ENCODE results near the gene WHRN.
A peak's percentile ranks its signal among the peaks of the same experiment; 100 is the strongest.

Gene WHRN

GRCh38 chr9:114513959-114514267 is 8.6 kb upstream of the WHRN start:
- DNase-seq (ENCODE audit: low spot score): no peak

- no peak for DNase-seq (ENCODE audit: low spot score)
Observed at GRCh38 chr9:114513055-114513958, 8.0 kb upstream of the WHRN start.

GRCh38 chr9:114511978-114512874 is 7.0 kb upstream of the WHRN start:
- peak; percentile 47 for DNase-seq (ENCODE audit: low spot score)

GRCh38 chr9:114507726-114508125 is 2.5 kb upstream of the WHRN start:
- DNase-seq (ENCODE audit: low spot score): peak; percentile 57

- DNase-seq (ENCODE audit: low spot score): no peak
Observed at GRCh38 chr9:114506082-114506390, 763 bp upstream of the WHRN start.

- DNase-seq (ENCODE audit: low spot score): peak; percentile 83
Observed at GRCh38 chr9:114504341-114505186, 709 bp downstream of the WHRN start.

- DNase-seq (ENCODE audit: low spot score): peak; percentile 46
Observed at GRCh38 chr9:114503522-114504340, 1.5 kb downstream of the WHRN start.

GRCh38 chr9:114503009-114503408 is 2.3 kb downstream of the WHRN start:
- no peak for DNase-seq (ENCODE audit: low spot score)

GRCh38 chr9:114501796-114502682 is 3.2 kb downstream of the WHRN start:
- DNase-seq (ENCODE audit: low spot score): peak; percentile 71

GRCh38 chr9:114500697-114501292 is 4.5 kb downstream of the WHRN start:
- no peak for DNase-seq (ENCODE audit: low spot score)

- DNase-seq (ENCODE audit: low spot score): no peak
Observed at GRCh38 chr9:114499941-114500696, 5.2 kb downstream of the WHRN start.

- no peak for DNase-seq (ENCODE audit: low spot score)
Observed at GRCh38 chr9:114499528-114499927, 5.7 kb downstream of the WHRN start.

GRCh38 chr9:114497727-114498382 is 7.4 kb downstream of the WHRN start:
- DNase-seq (ENCODE audit: low spot score): no peak

GRCh38 chr9:114497236-114497635 is 8.0 kb downstream of the WHRN start:
- DNase-seq (ENCODE audit: low spot score): no peak

- DNase-seq (ENCODE audit: low spot score): no peak
Observed at GRCh38 chr9:114496011-114496410, 9.3 kb downstream of the WHRN start.

GRCh38 chr9:114494776-114495569 is 10.3 kb downstream of the WHRN start:
- DNase-seq (ENCODE audit: low spot score): no peak

- DNase-seq (ENCODE audit: low spot score): no peak
Observed at GRCh38 chr9:114493521-114494184, 11.6 kb downstream of the WHRN start.

Measured in RKO (cell line).